Measurements from ENCODE around the gene HCFC2. TPM values are rescaled to one million over a fixed set of nuclear protein-coding genes. Genes with fewer than 3 reads are reported as not detected.

Gene HCFC2
- total and polyA plus RNA-seq, 2 of the 8 experiments (the other 6 are each of a cell fraction or from before 2014, with no cell fraction given): 0.62 to 1.8 TPM

DNA sequence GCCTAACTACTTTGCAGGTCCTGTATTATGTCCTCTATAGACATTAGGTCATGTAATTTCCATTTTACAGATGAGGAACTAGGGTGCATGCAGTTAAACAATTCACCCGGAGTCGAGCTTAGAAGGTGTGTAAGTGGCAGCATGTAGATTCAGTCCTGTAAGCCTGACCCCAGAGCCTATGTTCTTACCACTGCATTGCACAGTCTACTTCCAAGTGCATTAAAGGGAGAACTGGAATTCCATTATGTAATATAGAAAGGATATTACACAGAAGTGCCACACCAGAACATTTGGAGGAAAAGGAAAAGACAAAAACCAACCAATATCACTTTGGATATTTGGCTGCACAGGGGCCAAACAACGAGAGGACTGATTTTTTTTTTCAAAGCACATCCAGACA lies 15.5 kb upstream of the HCFC2 start:
- Histone ChIP-seq H2BK12ac (ENCODE audit: low read depth, low read length) (no peak overlapping the region), H2BK120ac (replicated peaks; ENCODE audit: low read depth, low read length) (no peak overlapping the region), H3K14ac (ENCODE audit: insufficient read length) (no peak overlapping the region), H4K8ac (ENCODE audit: extremely low read depth, insufficient read depth, low read length) (no peak overlapping the region), H3K4me1 (replicated peaks in 1 of 4; ENCODE audit: control insufficient read depth in 3 of 4, insufficient read depth in 4 of 4, low read length in 3 of 4) (peaks cover 0 to 3% (median 1%) of the 10 kb centered on the region in 4 experiments; a peak in 2 of 7 replicates), H2AFZ (ENCODE audit: low read length) (no peak overlapping the region), H3K79me2 (ENCODE audit: control insufficient read depth in 1 of 2, insufficient read depth in 2 of 2, low read length in 2 of 2) (no peaks in the 10 kb centered on the region), H3K4ac (replicated peaks; ENCODE audit: insufficient read length, low read depth, low read length) (no peak overlapping the region), H4K20me1 (replicated peaks in 1 of 2; ENCODE audit: control insufficient read depth in 1 of 2, insufficient read depth in 2 of 2, low read length in 2 of 2) (no peaks in the 10 kb centered on the region), H3K79me1 (ENCODE audit: low read depth, low read length) (no peaks in the 10 kb centered on the region), H3K56ac (replicated peaks; ENCODE audit: insufficient read length, low read depth, low read length) (no peak overlapping the region), H3K36me3 (ENCODE audit: control insufficient read depth in 2 of 4, insufficient read depth in 4 of 4, low read length in 3 of 4) (no peaks in the 10 kb centered on the region), H4K91ac (replicated peaks; ENCODE audit: insufficient read length, low read length) (no peak overlapping the region), H2AK5ac (ENCODE audit: low read depth, low read length) (no peak overlapping the region), H3K9me3 (ENCODE audit: insufficient read depth in 2 of 2, low read depth in 1 of 2, low read length in 1 of 2) (no peaks in the 10 kb centered on the region), H3K4me2 (ENCODE audit: insufficient read depth in 1 of 2, low read depth in 2 of 2, low read length in 2 of 2) (peak overlapping the region; percentile 80 to 85; a peak in 3 of 4 replicates), H2BK5ac (ENCODE audit: low read depth, low read length) (no peak overlapping the region), H3K27me3 (replicated peaks in 1 of 4; ENCODE audit: control insufficient read depth in 3 of 4, extremely low read depth in 1 of 4, insufficient read depth in 3 of 4, low read length in 3 of 4) (peaks cover 0 to 3% (median 0%) of the 10 kb centered on the region in 4 experiments; a peak in 2 of 7 replicates), H3K23ac (ENCODE audit: insufficient read length) (no peak overlapping the region), H3K4me3 (ENCODE audit: extremely low read depth in 1 of 4, insufficient read depth in 2 of 4, low read depth in 3 of 4, low read length in 4 of 4) (peak overlapping the region in 1 of 4 experiments; percentile 67; a peak in 2 of 8 replicates), H3K9ac (replicated peaks in 1 of 4; ENCODE audit: extremely low read depth in 1 of 4, low read depth in 3 of 4, low read length in 3 of 4) (no peak overlapping the region), H3K23me2 (ENCODE audit: low read depth, low read length) (peaks cover 11% of the 10 kb centered on the region), H4K5ac (ENCODE audit: insufficient read length, low read depth, low read length) (no peak overlapping the region), H2BK20ac (ENCODE audit: low read length) (no peak overlapping the region), H2BK15ac (ENCODE audit: low read length) (no peak overlapping the region), H3K27ac (ENCODE audit: low read depth, low read length) (no peak overlapping the region), H3K18ac (ENCODE audit: extremely low read depth, low read length) (no peak overlapping the region)
- POLR2A ChIA-PET (ENCODE audit: partially characterized antibody): interaction anchor here (2.4 kb wide), 1 partner anchor 21 kb away, joined by 7 read pairs; no protein-coding TSS in a partner anchor
- 90% methylated on average over 3 of the region's 3 CpGs; no CpG with 5 or more reads in 1 of the 2 experiments for WGBS, 2 experiments (ENCODE audit: extremely low coverage in 1 of 2, insufficient coverage in 1 of 2, insufficient read length in 1 of 2, insufficient replicate concordance in 2 of 2, low coverage in 1 of 2, low lambda C conversion rate in 2 of 2, missing lambda C conversion rate in 1 of 2)
- TF ChIP-seq HDAC6 (IDR thresholded peaks at IDR 0.05; ENCODE audit: low read depth, low read length) (no peak), MAFK (IDR thresholded peaks at IDR 0.05; ENCODE audit: low read depth, low read length) (no peak), POU5F1 (IDR thresholded peaks at IDR 0.05; ENCODE audit: low read depth, low read length) (no peak), TEAD4 (IDR thresholded peaks at IDR 0.05; ENCODE audit: low read depth, low read length) (no peak), GABPA (IDR thresholded peaks at IDR 0.05; ENCODE audit: borderline replicate concordance, insufficient read depth, low read length) (no peak), TCF12 (IDR thresholded peaks at IDR 0.05; ENCODE audit: low read depth, low read length) (no peak), NRF1 (IDR thresholded peaks at IDR 0.05; ENCODE audit: low read depth, low read length) (no peak)
- CTCF ChIA-PET (ENCODE audit: partially characterized antibody): interaction anchor here (1.2 kb wide), 1 partner anchor 9 kb away, joined by 3 read pairs; no protein-coding TSS in a partner anchor
- FAIRE-seq (no peak), DNase-seq (ENCODE audit: low read depth in 1 of 2, low spot score in 2 of 2) (no peak)

All from H1 (cell line).